ENCODE results near the gene SUN5. TPM values are rescaled to one million over a fixed set of nuclear protein-coding genes. Genes with fewer than 3 reads are reported as not detected.

SUN5 gene
- total RNA-seq, 1 donor from 2014 or later, result not detected

DNA sequence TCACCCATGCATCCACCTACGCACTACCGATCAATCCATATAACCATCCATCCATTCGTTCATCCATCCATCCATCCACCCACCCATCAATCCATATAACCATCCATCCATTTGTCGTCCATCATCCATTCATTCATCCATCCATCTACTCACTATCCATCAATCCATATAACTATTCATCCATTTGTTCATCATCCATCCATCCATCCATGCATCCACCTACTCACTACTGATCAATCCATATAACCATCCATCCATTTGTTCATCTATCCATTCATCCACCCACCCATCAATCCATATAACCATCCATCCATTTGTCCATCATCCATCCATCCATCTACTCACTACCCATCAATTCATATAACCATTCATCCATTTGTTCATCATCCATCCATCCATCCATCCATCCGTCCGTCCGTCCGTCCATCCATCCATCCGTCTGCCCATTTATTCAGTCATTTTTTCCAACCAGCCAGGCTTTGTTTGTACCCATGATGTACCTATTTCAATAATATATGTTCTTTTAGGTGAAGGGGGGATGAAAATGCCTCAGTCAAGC lies 21.2 kb upstream of the SUN5 start:
- no peaks in the 10 kb centered on the region for H3K36me3 Mint-ChIP-seq
- H3K4me1 Mint-ChIP-seq, result no peaks in the 10 kb centered on the region
- TF ChIP-seq, protein P1, sequence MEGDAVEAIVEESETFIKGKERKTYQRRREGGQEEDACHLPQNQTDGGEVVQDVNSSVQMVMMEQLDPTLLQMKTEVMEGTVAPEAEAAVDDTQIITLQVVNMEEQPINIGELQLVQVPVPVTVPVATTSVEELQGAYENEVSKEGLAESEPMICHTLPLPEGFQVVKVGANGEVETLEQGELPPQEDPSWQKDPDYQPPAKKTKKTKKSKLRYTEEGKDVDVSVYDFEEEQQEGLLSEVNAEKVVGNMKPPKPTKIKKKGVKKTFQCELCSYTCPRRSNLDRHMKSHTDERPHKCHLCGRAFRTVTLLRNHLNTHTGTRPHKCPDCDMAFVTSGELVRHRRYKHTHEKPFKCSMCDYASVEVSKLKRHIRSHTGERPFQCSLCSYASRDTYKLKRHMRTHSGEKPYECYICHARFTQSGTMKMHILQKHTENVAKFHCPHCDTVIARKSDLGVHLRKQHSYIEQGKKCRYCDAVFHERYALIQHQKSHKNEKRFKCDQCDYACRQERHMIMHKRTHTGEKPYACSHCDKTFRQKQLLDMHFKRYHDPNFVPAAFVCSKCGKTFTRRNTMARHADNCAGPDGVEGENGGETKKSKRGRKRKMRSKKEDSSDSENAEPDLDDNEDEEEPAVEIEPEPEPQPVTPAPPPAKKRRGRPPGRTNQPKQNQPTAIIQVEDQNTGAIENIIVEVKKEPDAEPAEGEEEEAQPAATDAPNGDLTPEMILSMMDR (IDR thresholded peaks at IDR 0.05; ENCODE audit: unreplicated experiment), result no peak
- DNase-seq (ENCODE audit: low spot score in 2 of 2, unreplicated experiment in 2 of 2), result no peak
- H3K27me3 Mint-ChIP-seq (ENCODE audit: low read depth), result peaks cover 10% of the 10 kb centered on the region
- H3K27ac Mint-ChIP-seq, result no peak overlapping the region
- no peak overlapping the region for H3K4me3 Mint-ChIP-seq
- no peaks in the 10 kb centered on the region for H3K9me3 Mint-ChIP-seq

DNA sequence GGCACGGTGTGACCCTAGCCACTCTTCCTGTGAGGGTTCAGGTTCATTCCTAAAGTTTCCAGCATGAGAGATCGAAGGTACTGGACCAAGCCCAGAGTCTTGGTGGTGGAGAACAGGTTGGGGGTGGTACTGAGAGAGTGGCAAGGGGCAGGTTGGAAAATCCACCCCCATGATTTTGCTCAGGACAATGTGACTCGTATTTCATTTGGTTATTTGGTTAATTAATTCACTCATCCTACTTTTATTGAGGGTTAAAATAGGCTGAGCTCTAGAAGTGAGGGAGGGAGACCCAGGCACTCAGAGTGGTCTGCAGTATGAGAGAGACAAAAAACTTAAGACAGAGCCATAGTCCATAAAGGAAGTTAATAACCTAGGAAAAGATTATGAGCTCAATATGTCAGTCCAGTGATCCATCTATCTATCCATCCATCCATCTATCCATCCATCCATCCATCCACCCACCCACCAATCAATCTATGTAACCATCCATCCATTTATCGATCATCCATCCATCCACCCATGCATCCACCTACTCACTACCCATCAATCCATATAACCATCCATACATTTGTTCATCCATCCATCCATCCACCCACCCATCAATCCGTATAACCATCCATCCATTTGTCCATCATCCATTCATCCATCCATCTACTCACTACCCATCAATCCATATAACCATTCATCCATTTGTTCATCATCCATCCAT lies 20.5 kb upstream of the SUN5 start:
- no peak overlapping the region for H3K27ac Mint-ChIP-seq
- TF ChIP-seq, protein P1 (IDR thresholded peaks at IDR 0.05; ENCODE audit: unreplicated experiment), result no peak
- no peaks in the 10 kb centered on the region for H3K9me3 Mint-ChIP-seq
- H3K36me3 Mint-ChIP-seq, result no peaks in the 10 kb centered on the region
- H3K27me3 Mint-ChIP-seq (ENCODE audit: low read depth), result peaks cover 10% of the 10 kb centered on the region
- no peaks in the 10 kb centered on the region for H3K4me1 Mint-ChIP-seq
- DNase-seq (ENCODE audit: low spot score in 2 of 2, unreplicated experiment in 2 of 2), result no peak
- no peak overlapping the region for H3K4me3 Mint-ChIP-seq

DNA sequence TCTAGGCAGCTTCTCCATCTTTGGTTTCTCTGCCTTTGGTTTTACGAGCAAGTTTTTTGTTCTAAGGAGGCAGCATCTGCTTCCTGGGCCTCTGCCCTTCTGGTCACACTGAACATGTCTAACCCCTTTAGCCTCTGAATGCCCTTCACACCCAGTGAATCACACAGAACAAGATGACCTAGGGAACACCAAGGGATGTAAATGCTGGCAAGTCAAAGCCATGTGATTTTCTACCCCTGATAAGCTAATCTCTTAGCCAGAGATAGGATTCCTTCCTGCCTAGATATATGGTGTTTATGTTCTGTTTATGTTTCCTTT lies 20.0 kb upstream of the SUN5 start:
- H3K27ac Mint-ChIP-seq, result no peak overlapping the region

DNA sequence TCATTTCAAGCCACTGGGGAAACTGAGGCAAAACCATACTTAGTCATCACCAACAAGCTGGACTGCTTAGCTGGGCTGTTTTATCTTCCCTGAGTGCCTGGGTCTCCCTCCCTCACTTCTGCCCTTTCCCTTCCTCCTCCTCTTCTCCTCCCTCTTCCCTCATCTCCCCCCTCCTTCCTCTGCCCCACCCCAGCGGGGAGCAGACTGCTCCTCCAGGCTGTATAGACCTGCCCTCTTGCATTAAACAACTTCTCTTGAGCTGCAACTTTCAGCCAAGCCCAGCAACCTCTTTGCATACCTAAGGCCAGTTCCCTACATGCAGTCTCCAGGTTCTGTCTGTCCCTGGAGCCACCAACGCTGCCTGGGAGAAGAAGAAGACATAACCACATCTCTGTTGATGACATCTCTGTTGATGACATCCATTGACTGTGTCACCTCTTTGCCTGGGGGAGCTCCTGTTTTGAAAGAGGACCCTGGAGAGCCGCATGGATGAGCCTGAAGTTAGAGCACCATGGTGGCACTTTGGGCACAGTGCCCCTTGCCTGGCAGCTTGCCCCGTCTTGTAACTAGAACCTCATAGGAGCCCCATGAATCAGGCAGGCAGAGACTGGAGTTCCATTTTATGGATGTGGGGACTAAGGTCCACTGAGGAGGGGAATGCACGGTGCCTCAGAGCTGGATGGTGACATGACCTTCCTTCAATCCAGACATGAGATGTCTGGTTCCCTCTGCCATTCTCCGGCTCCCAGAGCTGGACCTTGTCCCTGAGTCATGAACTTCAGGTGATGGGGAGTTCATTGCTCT lies 19.4 kb upstream of the SUN5 start:
- Mint-ChIP-seq H3K36me3 (no peaks in the 10 kb centered on the region), H3K27ac (no peak overlapping the region), H3K4me1 (no peaks in the 10 kb centered on the region), H3K9me3 (no peaks in the 10 kb centered on the region), H3K27me3 (ENCODE audit: low read depth) (peaks cover 10% of the 10 kb centered on the region), H3K4me3 (no peak overlapping the region)
- no peak for DNase-seq (ENCODE audit: low spot score in 2 of 2, unreplicated experiment in 2 of 2)
- TF ChIP-seq, protein P1 (IDR thresholded peaks at IDR 0.05; ENCODE audit: unreplicated experiment), result no peak

More for the DNA sequence above, 20.0 kb upstream of the SUN5 start:
- H3K4me1 Mint-ChIP-seq, result no peaks in the 10 kb centered on the region
- peaks cover 10% of the 10 kb centered on the region for H3K27me3 Mint-ChIP-seq (ENCODE audit: low read depth)
- no peak for DNase-seq (ENCODE audit: low spot score in 2 of 2, unreplicated experiment in 2 of 2)
- TF ChIP-seq, protein P1 (IDR thresholded peaks at IDR 0.05; ENCODE audit: unreplicated experiment), result no peak
- no peaks in the 10 kb centered on the region for H3K36me3 Mint-ChIP-seq
- no peak overlapping the region for H3K4me3 Mint-ChIP-seq
- H3K9me3 Mint-ChIP-seq, result no peaks in the 10 kb centered on the region

DNA sequence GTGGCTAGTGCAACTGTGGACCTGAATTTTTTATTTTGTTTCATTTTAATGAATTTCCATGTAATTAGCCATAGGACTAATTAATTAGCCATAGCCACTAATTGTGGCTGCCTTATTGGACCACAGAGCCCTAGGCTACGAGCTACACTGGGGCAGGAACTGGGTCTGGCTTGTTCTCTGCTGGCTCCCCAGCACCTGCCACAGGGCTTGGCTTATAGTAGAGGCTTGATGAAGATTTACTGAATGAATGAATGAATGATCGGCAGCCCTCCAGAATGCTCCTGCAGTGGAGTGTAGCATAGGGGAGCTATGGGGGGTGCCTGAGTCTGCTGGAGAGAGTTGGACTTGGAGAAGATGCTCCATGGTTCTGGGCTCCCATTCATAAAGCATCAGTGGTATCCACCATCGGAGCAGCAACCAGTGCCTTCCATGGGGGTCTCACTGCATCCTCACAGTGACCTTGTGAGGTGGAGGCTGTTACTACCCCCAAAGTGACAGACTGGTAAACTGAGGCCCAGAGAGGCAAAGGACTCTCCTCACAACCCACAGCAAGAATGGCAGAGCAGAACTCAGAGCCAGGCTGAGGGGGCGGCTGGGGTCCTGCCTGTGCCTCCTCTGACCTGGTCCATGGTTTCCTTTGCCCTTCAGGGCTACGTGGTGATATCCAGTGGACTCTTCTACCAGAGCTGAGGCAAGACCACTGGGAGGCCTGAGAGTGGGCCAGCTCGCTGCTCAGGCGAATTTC lies 18.6 kb upstream of the SUN5 start:
- TF ChIP-seq, protein P1 (IDR thresholded peaks at IDR 0.05; ENCODE audit: unreplicated experiment), result no peak
- H3K4me3 Mint-ChIP-seq, result no peak overlapping the region
- no peaks in the 10 kb centered on the region for H3K4me1 Mint-ChIP-seq
- no peak for DNase-seq (ENCODE audit: low spot score in 2 of 2, unreplicated experiment in 2 of 2)
- H3K27me3 Mint-ChIP-seq (ENCODE audit: low read depth), result peaks cover 10% of the 10 kb centered on the region
- no peak overlapping the region for H3K27ac Mint-ChIP-seq
- H3K9me3 Mint-ChIP-seq, result no peaks in the 10 kb centered on the region
- no peaks in the 10 kb centered on the region for H3K36me3 Mint-ChIP-seq
